PC-9 (cell line): ENCODE results near the gene POMT1. TPM values are rescaled to one million over a fixed set of nuclear protein-coding genes. Genes with fewer than 3 reads are reported as not detected.

Experiments used
- BruUV-seq: library from RNA; stranded (reverse); fragments of 400-500 nt; replicated peaks from 2 replicates; lab custom pipeline; 2021; lab: Mats Ljungman, UMichigan
- CTCF ChIA-PET: fragments of 300-600 bp; sonication (Branson Sonifier 250); formaldehyde crosslinking; loops from one replicate; lab custom pipeline; 2022; ENCODE audit warnings: antibody characterized with exemption; lab: Charles Lee
- POLR2A ChIA-PET: fragments of 300-600 bp; sonication (Branson Sonifier 250); formaldehyde crosslinking; loops from one replicate; lab custom pipeline; 2022; ENCODE audit warnings: antibody characterized with exemption; ENCODE audit not compliant: unreplicated experiment; lab: Charles Lee
- DNase-seq, 2 experiments: peaks; one replicate each; pipeline versions ENCODE4 v3.0.0 to v3.0.0-alpha.2; 2015 to 2022; ENCODE audit warnings: mixed read lengths in 1 of 2
- H2AFZ ChIP-seq: fragments of 200-600 bp; sonication (generic); 2 replicates; pipeline ENCODE4 v1.8.1; 2017; ENCODE audit warnings: antibody characterized with exemption
- H3F3A ChIP-seq: fragments of 200-600 bp; sonication (generic); 2 replicates; pipeline ENCODE4 v1.8.1; 2017; ENCODE audit warnings: antibody characterized with exemption, mild to moderate bottlenecking, low read depth; ENCODE audit not compliant: insufficient read depth
- H3K27ac ChIP-seq: fragments of 200-600 bp; sonication (generic); 2 replicates; pipeline ENCODE4 v1.6.1; 2016; ENCODE audit warnings: mixed run types
- H3K27me3 ChIP-seq: fragments of 200-600 bp; sonication (generic); 2 replicates; pipeline ENCODE4 v1.6.1; 2016; ENCODE audit warnings: low read depth, mixed run types; ENCODE audit not compliant: insufficient read depth
- H3K36me3 ChIP-seq: fragments of 200-600 bp; sonication (generic); 2 replicates; pipeline ENCODE4 v1.6.1; 2016; ENCODE audit warnings: low read depth, mixed run types
- H3K4me1 ChIP-seq: fragments of 200-600 bp; sonication (generic); replicated peaks from 2 replicates; pipeline ENCODE4 v1.6.1; 2016; ENCODE audit warnings: mixed run types; ENCODE audit not compliant: insufficient read depth
- H3K4me2 ChIP-seq: fragments of 200-600 bp; sonication (generic); 2 replicates; pipeline ENCODE4 v1.6.1; 2017; ENCODE audit warnings: mixed run types
- H3K4me3 ChIP-seq: fragments of 200-600 bp; sonication (generic); 2 replicates; pipeline ENCODE4 v1.6.1; 2016; ENCODE audit warnings: mixed run types
- H3K79me2 ChIP-seq: fragments of 200-600 bp; sonication (generic); 2 replicates; pipeline ENCODE4 v1.6.1; 2017; ENCODE audit warnings: low read depth, mixed run types
- H3K9me2 ChIP-seq: fragments of 200-600 bp; sonication (generic); 2 replicates; pipeline ENCODE4 v1.8.1; 2017; ENCODE audit warnings: mild to moderate bottlenecking; ENCODE audit not compliant: insufficient read depth
- H3K9me3 ChIP-seq: fragments of 200-600 bp; sonication (generic); 2 replicates; pipeline ENCODE4 v1.8.1; 2016; ENCODE audit warnings: low read depth; ENCODE audit not compliant: insufficient read depth
- H4K20me1 ChIP-seq: fragments of 200-600 bp; sonication (generic); 2 replicates; pipeline ENCODE4 v1.8.1; 2017; ENCODE audit not compliant: insufficient read depth
- EZH2 ChIP-seq: fragments of 200-600 bp; sonication (generic); IDR thresholded peaks from 2 replicates; pipeline ENCODE4 v1.8.0; 2017; ENCODE audit warnings: antibody characterized with exemption, low read depth
- intact Hi-C: fragments of 100-400 bp; cut with micrococcal nuclease; formaldehyde crosslinking; loops from one replicate; pipeline ENCODE4 v1.10.0; 2022; ENCODE audit not compliant: unreplicated experiment
- total RNA-seq: library from RNA; stranded (reverse); gene quantifications from 2 replicates; pipeline ENCODE4 v1.2.3, GENCODE V29; 2021
- TF ChIP-seq, protein P1 (sequence below): fragments of 200-600 bp; sonication (generic); conservative IDR thresholded peaks from 2 replicates; pipeline ENCODE4 v1.6.1; 2017; ENCODE audit warnings: mixed run types, antibody characterized with exemption, mild to moderate bottlenecking, moderate library complexity

POMT1 gene
- total RNA-seq, 1 experiment from 2014 or later: 35.3 TPM

GRCh38 chr9:131477816-131478419 is 24.8 kb upstream of the POMT1 start:
- no peaks in the 10 kb centered on the region for H3K9me3 ChIP-seq
- no TSS peak for BruUV-seq
- intact Hi-C loops: no loop called here
- H3K79me2 ChIP-seq: peaks cover 16% of the 10 kb centered on the region; the same call in 1 of the 2 replicates
- H3K4me2 ChIP-seq: no peak overlapping the region
- no peak overlapping the region for H3K27ac ChIP-seq
- CTCF ChIA-PET: no interaction called here
- peaks cover 21% of the 10 kb centered on the region for H3F3A ChIP-seq
- peaks cover 62% of the 10 kb centered on the region for H4K20me1 ChIP-seq
- H3K4me1 ChIP-seq: no peaks in the 10 kb centered on the region
- POLR2A ChIA-PET: no interaction called here
- no peak overlapping the region for H2AFZ ChIP-seq
- H3K27me3 ChIP-seq: no peaks in the 10 kb centered on the region
- no peak for DNase-seq
- H3K9me2 ChIP-seq: no peaks in the 10 kb centered on the region
- no peak overlapping the region for H3K4me3 ChIP-seq
- H3K36me3 ChIP-seq: peaks cover 11% of the 10 kb centered on the region
- TF ChIP-seq, protein P1, sequence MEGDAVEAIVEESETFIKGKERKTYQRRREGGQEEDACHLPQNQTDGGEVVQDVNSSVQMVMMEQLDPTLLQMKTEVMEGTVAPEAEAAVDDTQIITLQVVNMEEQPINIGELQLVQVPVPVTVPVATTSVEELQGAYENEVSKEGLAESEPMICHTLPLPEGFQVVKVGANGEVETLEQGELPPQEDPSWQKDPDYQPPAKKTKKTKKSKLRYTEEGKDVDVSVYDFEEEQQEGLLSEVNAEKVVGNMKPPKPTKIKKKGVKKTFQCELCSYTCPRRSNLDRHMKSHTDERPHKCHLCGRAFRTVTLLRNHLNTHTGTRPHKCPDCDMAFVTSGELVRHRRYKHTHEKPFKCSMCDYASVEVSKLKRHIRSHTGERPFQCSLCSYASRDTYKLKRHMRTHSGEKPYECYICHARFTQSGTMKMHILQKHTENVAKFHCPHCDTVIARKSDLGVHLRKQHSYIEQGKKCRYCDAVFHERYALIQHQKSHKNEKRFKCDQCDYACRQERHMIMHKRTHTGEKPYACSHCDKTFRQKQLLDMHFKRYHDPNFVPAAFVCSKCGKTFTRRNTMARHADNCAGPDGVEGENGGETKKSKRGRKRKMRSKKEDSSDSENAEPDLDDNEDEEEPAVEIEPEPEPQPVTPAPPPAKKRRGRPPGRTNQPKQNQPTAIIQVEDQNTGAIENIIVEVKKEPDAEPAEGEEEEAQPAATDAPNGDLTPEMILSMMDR: no peak
- TF ChIP-seq EZH2: no peak

DNA sequence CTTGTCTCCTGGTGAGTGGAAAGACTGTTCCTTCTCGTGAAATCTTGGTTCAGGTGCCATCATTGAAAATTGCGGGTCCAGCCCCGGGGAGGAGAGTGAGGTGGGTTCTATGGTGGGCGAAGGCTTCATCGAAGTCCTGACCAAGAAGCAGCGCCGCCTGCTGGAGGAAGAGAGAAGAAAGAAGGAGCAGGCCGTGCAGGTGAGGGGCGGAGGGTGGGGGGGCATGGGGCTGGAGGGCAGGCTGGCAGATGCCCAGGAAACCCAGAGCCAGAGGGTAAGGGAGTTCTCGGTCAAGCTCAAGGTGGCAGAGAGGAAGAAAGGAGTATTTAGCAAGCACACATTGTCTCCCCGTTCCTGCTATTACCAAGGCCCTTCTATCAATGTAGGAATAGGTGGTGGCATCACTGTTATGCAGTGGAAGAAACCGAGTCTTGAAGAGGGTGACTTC is 24.3 kb upstream of the POMT1 start:
- peaks cover 12% of the 10 kb centered on the region for H3K36me3 ChIP-seq
- intact Hi-C loops: no loop called here
- CTCF ChIA-PET: no interaction called here

GRCh38 chr9:131478911-131479310 is 23.8 kb upstream of the POMT1 start:
- Histone ChIP-seq H3K9me3 (no peaks in the 10 kb centered on the region), H3K4me1 (no peaks in the 10 kb centered on the region), H3K27ac (no peak overlapping the region), H3K4me3 (no peak overlapping the region), H3K79me2 (peaks cover 16% of the 10 kb centered on the region; the same call in 1 of the 2 replicates), H3K27me3 (no peaks in the 10 kb centered on the region), H2AFZ (no peak overlapping the region), H4K20me1 (peaks cover 64% of the 10 kb centered on the region), H3K4me2 (no peak overlapping the region), H3K36me3 (peaks cover 17% of the 10 kb centered on the region), H3K9me2 (no peaks in the 10 kb centered on the region), H3F3A (peaks cover 17% of the 10 kb centered on the region)
- ChIA-PET CTCF (no interaction called here), POLR2A (no interaction called here)
- TF ChIP-seq, protein P1: no peak
- TF ChIP-seq EZH2: no peak
- intact Hi-C loops: no loop called here
- no TSS peak for BruUV-seq
- DNase-seq: no peak

More for the DNA sequence above, 24.3 kb upstream of the POMT1 start:
- no TSS peak for BruUV-seq
- H3K9me3 ChIP-seq: no peaks in the 10 kb centered on the region
- H4K20me1 ChIP-seq: peaks cover 61% of the 10 kb centered on the region
- no peaks in the 10 kb centered on the region for H3K4me1 ChIP-seq
- TF ChIP-seq EZH2: no peak
- TF ChIP-seq, protein P1: peak; percentile 63
- peak in 1 of 2 experiments; percentile 20 for DNase-seq
- POLR2A ChIA-PET: no interaction called here
- peaks cover 16% of the 10 kb centered on the region; the same call in 1 of the 2 replicates for H3K79me2 ChIP-seq
- peaks cover 17% of the 10 kb centered on the region for H3F3A ChIP-seq
- H2AFZ ChIP-seq: no peak overlapping the region
- no peaks in the 10 kb centered on the region for H3K9me2 ChIP-seq
- no peak overlapping the region for H3K4me3 ChIP-seq
- H3K27me3 ChIP-seq: no peaks in the 10 kb centered on the region
- H3K27ac ChIP-seq: no peak overlapping the region
- no peak overlapping the region for H3K4me2 ChIP-seq
